Measurements from ENCODE around the gene REST.

Gene REST

GRCh38 chr4:56976283-56976836 lies 68.7 kb downstream of the REST start:
- peaks cover 0 to 5% of the 10 kb centered on the region in 2 experiments for H3K4me1 ChIP-seq (ENCODE audit: control insufficient read depth in 1 of 2, insufficient read depth in 2 of 2, low read length in 2 of 2)
- DNase-seq: peak in 1 of 2 donors; percentile 2
- no peak overlapping the region for H4K12ac ChIP-seq (ENCODE audit: low read depth, low read length)
- no peaks in the 10 kb centered on the region for H3K9me3 ChIP-seq (ENCODE audit: insufficient read depth, low read depth, low read length)
- no peak overlapping the region for H3K23ac ChIP-seq (ENCODE audit: low read length)
- H3K79me1 ChIP-seq (ENCODE audit: low read length): peaks cover 12% of the 10 kb centered on the region
- peak overlapping the region; percentile 90 for H3K4me3 ChIP-seq (ENCODE audit: low read depth, low read length)
- peak overlapping the region; percentile 76 for H3K4ac ChIP-seq (ENCODE audit: low read depth, low read length)
- H2BK5ac ChIP-seq (ENCODE audit: low read depth, low read length, poor library complexity): no peak overlapping the region
- H3K36me3 ChIP-seq (ENCODE audit: control insufficient read depth in 1 of 2, insufficient read depth in 2 of 2, low read length in 2 of 2): peaks cover 6 to 17% of the 10 kb centered on the region in 2 experiments
- no peaks in the 10 kb centered on the region for H3K27me3 ChIP-seq (ENCODE audit: insufficient read depth, low read length)
- peak overlapping the region; percentile 98 for H3K4me2 ChIP-seq (ENCODE audit: low read length)
- H2AK5ac ChIP-seq (ENCODE audit: low read length): no peak overlapping the region
- H3K9ac ChIP-seq (ENCODE audit: low read length): peak overlapping the region; percentile 84
- WGBS (ENCODE audit: extremely low coverage, insufficient coverage, insufficient read length): no CpG with 5 or more reads among the region's 35 CpGs
- peaks cover 24% of the 10 kb centered on the region for H3K79me2 ChIP-seq (ENCODE audit: control insufficient read depth, insufficient read depth, low read length, poor library complexity)
- peak overlapping the region; percentile 69 for H3K14ac ChIP-seq (ENCODE audit: low read length)
- H2BK120ac ChIP-seq (ENCODE audit: insufficient read depth, low read length, poor library complexity): no peak overlapping the region
- peak overlapping the region; percentile 93 for H2AFZ ChIP-seq (ENCODE audit: insufficient read depth, low read length, poor library complexity)
- H4K91ac ChIP-seq (ENCODE audit: low read depth, low read length): no peak overlapping the region
- peak overlapping the region; percentile 12 for H4K8ac ChIP-seq (ENCODE audit: low read depth, low read length)
- H3K18ac ChIP-seq (ENCODE audit: low read length): peak overlapping the region; percentile 69
- no peak overlapping the region for H2BK12ac ChIP-seq (ENCODE audit: low read length)
- no peak overlapping the region for H3K27ac ChIP-seq (ENCODE audit: low read depth, low read length)

GRCh38 chr4:56976837-56977320 lies 69.2 kb downstream of the REST start:
- H3K4ac ChIP-seq (ENCODE audit: low read depth, low read length): peak overlapping the region; percentile 76
- no peaks in the 10 kb centered on the region for H3K9me3 ChIP-seq (ENCODE audit: insufficient read depth, low read depth, low read length)
- H3K4me3 ChIP-seq (ENCODE audit: low read depth, low read length): peak overlapping the region; percentile 90
- H2BK120ac ChIP-seq (ENCODE audit: insufficient read depth, low read length, poor library complexity): peak overlapping the region; percentile 21
- peak overlapping the region; percentile 44 for H4K12ac ChIP-seq (ENCODE audit: low read depth, low read length)
- H2BK12ac ChIP-seq (ENCODE audit: low read length): no peak overlapping the region
- H3K4me1 ChIP-seq (ENCODE audit: control insufficient read depth in 1 of 2, insufficient read depth in 2 of 2, low read length in 2 of 2): peaks cover 0 to 5% of the 10 kb centered on the region in 2 experiments
- H3K79me2 ChIP-seq (ENCODE audit: control insufficient read depth, insufficient read depth, low read length, poor library complexity): peaks cover 24% of the 10 kb centered on the region
- no peak overlapping the region for H3K23ac ChIP-seq (ENCODE audit: low read length)
- no peaks in the 10 kb centered on the region for H3K27me3 ChIP-seq (ENCODE audit: insufficient read depth, low read length)
- peak; percentile 74 to 76 for DNase-seq
- peak overlapping the region; percentile 76 for H3K18ac ChIP-seq (ENCODE audit: low read length)
- peak overlapping the region; percentile 84 for H3K9ac ChIP-seq (ENCODE audit: low read length)
- peaks cover 6 to 17% of the 10 kb centered on the region in 2 experiments for H3K36me3 ChIP-seq (ENCODE audit: control insufficient read depth in 1 of 2, insufficient read depth in 2 of 2, low read length in 2 of 2)
- no CpG with 5 or more reads among the region's 46 CpGs for WGBS (ENCODE audit: extremely low coverage, insufficient coverage, insufficient read length)
- H3K79me1 ChIP-seq (ENCODE audit: low read length): peaks cover 12% of the 10 kb centered on the region
- peak overlapping the region; percentile 65 for H4K91ac ChIP-seq (ENCODE audit: low read depth, low read length)
- H3K27ac ChIP-seq (ENCODE audit: low read depth, low read length): peak overlapping the region; percentile 21
- no peak overlapping the region for H2AK5ac ChIP-seq (ENCODE audit: low read length)
- H2BK5ac ChIP-seq (ENCODE audit: low read depth, low read length, poor library complexity): no peak overlapping the region
- peak overlapping the region; percentile 93 for H2AFZ ChIP-seq (ENCODE audit: insufficient read depth, low read length, poor library complexity)
- peak overlapping the region; percentile 84 for H4K8ac ChIP-seq (ENCODE audit: low read depth, low read length)
- H3K4me2 ChIP-seq (ENCODE audit: low read length): peak overlapping the region; percentile 98
- H3K14ac ChIP-seq (ENCODE audit: low read length): peak overlapping the region; percentile 69

DNA sequence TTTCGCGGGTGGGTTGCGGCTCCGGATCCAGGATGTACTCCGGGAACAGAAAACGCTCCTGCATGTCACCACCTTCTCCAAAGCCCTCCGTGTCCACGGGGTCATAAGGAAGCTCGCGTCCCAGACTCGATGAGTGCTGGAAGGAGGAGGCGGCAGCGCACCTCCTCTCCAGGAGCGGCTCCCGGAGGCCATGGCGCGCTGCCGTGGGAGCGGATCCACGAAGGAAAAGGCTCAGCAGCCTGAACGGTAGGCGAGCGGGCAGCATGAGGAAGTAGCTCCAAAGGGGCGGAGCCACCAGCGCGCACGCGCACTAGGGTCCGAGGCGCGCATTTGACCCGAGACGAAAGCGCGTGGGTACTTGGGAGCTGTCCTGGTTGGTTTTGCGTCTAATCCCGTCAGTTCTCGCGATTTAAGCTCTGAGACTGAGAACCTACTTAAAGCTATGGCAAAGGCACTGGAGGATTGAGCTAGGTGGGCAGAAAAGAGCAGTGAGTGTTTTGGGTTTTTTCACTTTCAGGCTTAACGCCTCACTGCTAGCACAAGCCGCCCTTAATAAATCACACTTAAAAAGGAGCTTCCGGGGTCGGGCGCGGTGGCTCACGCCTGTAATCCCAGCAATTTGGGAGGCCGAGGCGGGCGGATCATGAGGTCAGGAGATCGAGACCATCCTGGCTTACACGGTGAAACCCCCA lies 69.8 kb downstream of the REST start, which contains the start of gene NOA1:
Gene NOA1 (minus strand): TSS at position 286 of the 692 bp plus-strand sequence. CDS start 21 bp downstream, at position 265.
- Histone ChIP-seq H2BK120ac (ENCODE audit: insufficient read depth, low read length, poor library complexity) (peak within 1 kb of the TSS; percentile 21), H4K91ac (ENCODE audit: low read depth, low read length) (peak within 1 kb of the TSS; percentile 65), H3K27me3 (ENCODE audit: insufficient read depth, low read length) (no peaks in the 10 kb centered on the region), H3K79me1 (ENCODE audit: low read length) (peaks cover 12% of the 10 kb centered on the region), H4K12ac (ENCODE audit: low read depth, low read length) (peak within 1 kb of the TSS; percentile 44), H3K79me2 (ENCODE audit: control insufficient read depth, insufficient read depth, low read length, poor library complexity) (peaks cover 26% of the 10 kb centered on the region), H3K4me3 (ENCODE audit: low read depth, low read length) (peak within 1 kb of the TSS; percentile 90), H3K14ac (ENCODE audit: low read length) (peak within 1 kb of the TSS; percentile 69), H2AK5ac (ENCODE audit: low read length) (no peak within 1 kb of the TSS), H4K8ac (ENCODE audit: low read depth, low read length) (peak within 1 kb of the TSS; percentile 84), H2AFZ (ENCODE audit: insufficient read depth, low read length, poor library complexity) (peak within 1 kb of the TSS; percentile 93), H3K18ac (ENCODE audit: low read length) (peak within 1 kb of the TSS; percentile 76), H3K27ac (ENCODE audit: low read depth, low read length) (peak within 1 kb of the TSS; percentile 79), H3K9ac (ENCODE audit: low read length) (peak within 1 kb of the TSS; percentile 84), H3K23ac (ENCODE audit: low read length) (no peak within 1 kb of the TSS), H3K36me3 (ENCODE audit: control insufficient read depth in 1 of 2, insufficient read depth in 2 of 2, low read length in 2 of 2) (peaks cover 6 to 13% of the 10 kb centered on the region in 2 experiments), H3K4me2 (ENCODE audit: low read length) (peak within 1 kb of the TSS; percentile 98), H3K4ac (ENCODE audit: low read depth, low read length) (peak within 1 kb of the TSS; percentile 76), H3K9me3 (ENCODE audit: insufficient read depth, low read depth, low read length) (no peaks in the 10 kb centered on the region), H3K4me1 (ENCODE audit: control insufficient read depth in 1 of 2, insufficient read depth in 2 of 2, low read length in 2 of 2) (peaks cover 0 to 7% of the 10 kb centered on the region in 2 experiments), H2BK5ac (ENCODE audit: low read depth, low read length, poor library complexity) (no peak within 1 kb of the TSS), H2BK12ac (ENCODE audit: low read length) (no peak within 1 kb of the TSS)
- peak; percentile 100 for DNase-seq
- no CpG with 5 or more reads among the region's 51 CpGs for WGBS (ENCODE audit: extremely low coverage, insufficient coverage, insufficient read length)

DNA sequence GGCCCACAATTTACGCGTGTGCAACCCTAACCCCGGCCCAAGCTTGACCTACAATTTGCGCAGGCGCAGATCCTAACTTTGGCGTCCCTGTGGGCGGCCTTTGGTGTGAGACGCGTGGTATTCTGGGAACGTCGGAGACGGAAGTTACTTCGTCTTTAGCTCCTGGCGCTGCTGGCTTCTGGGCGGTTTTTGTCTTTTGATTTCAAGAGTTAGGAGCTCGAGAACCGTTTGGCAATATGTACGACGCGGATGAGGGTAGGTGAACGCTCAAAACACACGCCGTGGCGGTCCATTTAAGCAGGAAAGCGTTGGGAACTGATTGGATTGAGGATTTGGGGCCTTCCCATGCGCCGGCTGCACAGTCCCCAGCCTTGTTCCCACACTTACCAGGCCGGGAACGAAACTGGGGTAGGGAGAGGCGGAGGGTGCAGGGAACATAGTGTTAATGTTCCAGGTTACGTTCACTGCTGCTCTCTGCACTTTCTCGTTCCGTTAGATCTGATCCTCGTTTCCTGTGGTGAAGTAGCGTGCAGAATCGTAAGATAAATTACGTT lies 71.1 kb downstream of the REST start, which contains the start of gene POLR2B:
Gene POLR2B (plus strand): TSS at position 147 of the 554 bp plus-strand sequence. CDS start 90 bp downstream, at position 237.
- Histone ChIP-seq H2AFZ (ENCODE audit: insufficient read depth, low read length, poor library complexity) (peak within 1 kb of the TSS; percentile 88), H4K91ac (ENCODE audit: low read depth, low read length) (peak within 1 kb of the TSS; percentile 69), H3K23ac (ENCODE audit: low read length) (no peak within 1 kb of the TSS), H4K12ac (ENCODE audit: low read depth, low read length) (peak within 1 kb of the TSS; percentile 90), H3K79me1 (ENCODE audit: low read length) (peaks cover 12% of the 10 kb centered on the region), H3K27ac (ENCODE audit: low read depth, low read length) (peak within 1 kb of the TSS; percentile 91), H2BK12ac (ENCODE audit: low read length) (no peak within 1 kb of the TSS), H3K4me1 (ENCODE audit: control insufficient read depth in 1 of 2, insufficient read depth in 2 of 2, low read length in 2 of 2) (peaks cover 0 to 7% of the 10 kb centered on the region in 2 experiments), H3K14ac (ENCODE audit: low read length) (peak within 1 kb of the TSS; percentile 74), H2BK5ac (ENCODE audit: low read depth, low read length, poor library complexity) (peak within 1 kb of the TSS; percentile 71), H3K4me3 (ENCODE audit: low read depth, low read length) (peak within 1 kb of the TSS; percentile 97), H3K36me3 (ENCODE audit: control insufficient read depth in 1 of 2, insufficient read depth in 2 of 2, low read length in 2 of 2) (peaks cover 4% of the 10 kb centered on the region in 2 experiments), H3K4ac (ENCODE audit: low read depth, low read length) (peak within 1 kb of the TSS; percentile 81), H3K79me2 (ENCODE audit: control insufficient read depth, insufficient read depth, low read length, poor library complexity) (peaks cover 30% of the 10 kb centered on the region), H2AK5ac (ENCODE audit: low read length) (peak within 1 kb of the TSS; percentile 39), H3K27me3 (ENCODE audit: insufficient read depth, low read length) (no peaks in the 10 kb centered on the region), H3K18ac (ENCODE audit: low read length) (peak within 1 kb of the TSS; percentile 24), H3K9me3 (ENCODE audit: insufficient read depth, low read depth, low read length) (no peaks in the 10 kb centered on the region), H3K9ac (ENCODE audit: low read length) (peak within 1 kb of the TSS; percentile 96), H2BK120ac (ENCODE audit: insufficient read depth, low read length, poor library complexity) (no peak within 1 kb of the TSS), H4K8ac (ENCODE audit: low read depth, low read length) (peak within 1 kb of the TSS; percentile 97), H3K4me2 (ENCODE audit: low read length) (peak within 1 kb of the TSS; percentile 98)
- WGBS (ENCODE audit: extremely low coverage, insufficient coverage, insufficient read length): no CpG with 5 or more reads among the region's 37 CpGs
- DNase-seq: peak; percentile 98 to 100

All from trophoblast cell (in vitro differentiated cells and primary cell).